GM21390 (cell line): Measurements from ENCODE around the gene CLEC6A.
"Not testable (repeated sequence)": the region's sequence is repeated elsewhere in the genome, so short reads cannot be mapped to it uniquely, and the experiment has no call there.

Experiments
- ATAC-seq: cut with Tn5 transposase; IDR thresholded peaks from one replicate; pipeline ENCODE4 v1.9.1; 2021; ENCODE audit not compliant: unreplicated experiment

The CLEC6A gene

GRCh38 chr12:8455727-8456360, at the start of gene CLEC6A:
TSS of gene CLEC6A (plus strand) at chr12:8455962. CDS start at chr12:8456112, 150 bp downstream.
- ATAC-seq: peak; percentile 67

GRCh38 chr12:8419576-8419975, 36.2 kb upstream of the CLEC6A start:
- ATAC-seq: not testable (repeated sequence)

- ATAC-seq: no peak
Observed at GRCh38 chr12:8420506-8420905, 35.3 kb upstream of the CLEC6A start.

- not testable (repeated sequence) for ATAC-seq
Observed at GRCh38 chr12:8444536-8445278, 11.1 kb upstream of the CLEC6A start.

GRCh38 chr12:8445731-8446130, 10.0 kb upstream of the CLEC6A start:
- ATAC-seq: no peak

- ATAC-seq: no peak
Observed at GRCh38 chr12:8446642-8447547, 8.9 kb upstream of the CLEC6A start.

GRCh38 chr12:8449355-8449859, 6.4 kb upstream of the CLEC6A start:
- no peak for ATAC-seq

- no peak for ATAC-seq
Observed at GRCh38 chr12:8452036-8452435, 3.7 kb upstream of the CLEC6A start.

- no peak for ATAC-seq
Observed at GRCh38 chr12:8453021-8453513, 2.7 kb upstream of the CLEC6A start.

- no peak for ATAC-seq
Observed at GRCh38 chr12:8453796-8454195, 2.0 kb upstream of the CLEC6A start.

- no peak for ATAC-seq
Observed at GRCh38 chr12:8455271-8455670, 491 bp upstream of the CLEC6A start.

- no peak for ATAC-seq
Observed at GRCh38 chr12:8461426-8461825, 5.7 kb downstream of the CLEC6A start.

- no peak for ATAC-seq
Observed at GRCh38 chr12:8465301-8465996, 9.7 kb downstream of the CLEC6A start.

GRCh38 chr12:8466241-8466640, 10.5 kb downstream of the CLEC6A start:
- ATAC-seq: no peak

GRCh38 chr12:8471090-8471489, 15.3 kb downstream of the CLEC6A start:
- no peak for ATAC-seq

GRCh38 chr12:8475508-8476203, 19.9 kb downstream of the CLEC6A start:
- ATAC-seq: no peak

GRCh38 chr12:8482571-8483061, 26.9 kb downstream of the CLEC6A start:
- ATAC-seq: no peak

- no peak for ATAC-seq
Observed at GRCh38 chr12:8483079-8483478, 27.3 kb downstream of the CLEC6A start.

- no peak for ATAC-seq
Observed at GRCh38 chr12:8491646-8492530, 36.1 kb downstream of the CLEC6A start.
